Thoracic aorta (tissue), 2 donors: ENCODE results near the gene RAB11B. TPM values are rescaled to one million over a fixed set of nuclear protein-coding genes. Genes with fewer than 3 reads are reported as not detected.

Source experiments
- ATAC-seq: fragments of 150-250 bp; one replicate; pipeline ENCODE4 v1.8.0; 2017; ENCODE audit warnings: low read depth; ENCODE audit not compliant: insufficient number of reproducible peaks, low FRiP score
- DNase-seq: peaks from one replicate; pipeline ENCODE4 v3.0.0-alpha.2; 2020; ENCODE audit warnings: low spot score
- H3K27ac ChIP-seq, 2 donors: fragments of 200-600 bp; sonication (generic); 1 replicate in 1 of 2; 2 replicates in 1 of 2; pipeline ENCODE4 v1.5.1; 2016; ENCODE audit warnings: mild to moderate bottlenecking in 2 of 2, moderate library complexity in 2 of 2
- H3K27me3 ChIP-seq: fragments of 200-600 bp; sonication (generic); replicated peaks from 2 replicates; pipeline ENCODE4 v1.6.0; 2016; ENCODE audit warnings: mild to moderate bottlenecking; ENCODE audit not compliant: insufficient read depth
- H3K36me3 ChIP-seq: fragments of 200-600 bp; sonication (generic); one replicate; pipeline ENCODE4 v1.5.1; 2016
- H3K4me1 ChIP-seq, 2 donors: fragments of 200-600 bp; sonication (generic); 1 replicate in 1 of 2; 2 replicates in 1 of 2; pipeline versions ENCODE4 v1.5.1 to v1.6.0; 2016; ENCODE audit warnings: low read depth in 2 of 2, mild to moderate bottlenecking in 1 of 2; ENCODE audit not compliant: control insufficient read depth in 1 of 2
- H3K4me3 ChIP-seq: fragments of 200-600 bp; sonication (generic); 2 replicates; pipeline ENCODE4 v1.5.1; 2016; ENCODE audit warnings: mild to moderate bottlenecking
- H3K9me3 ChIP-seq: fragments of 200-600 bp; sonication (generic); 2 replicates; pipeline ENCODE4 v1.5.1; 2016
- CTCF ChIP-seq: fragments of 200-600 bp; sonication (generic); IDR thresholded peaks from one replicate; pipeline ENCODE4 v1.5.1; 2019; ENCODE audit warnings: antibody characterized with exemption
- total RNA-seq, 2 donors: library from RNA; depleted of rRNA; stranded (reverse); fragments of >200 nt; gene quantifications; one replicate each; pipeline versions ENCODE4 v1.1.0 to v1.2.3, GENCODE V29; 2016

The RAB11B gene
- total RNA-seq, 2 donors from 2014 or later = 53.4 to 69.3 TPM

GRCh38 chr19:8453616-8454015, 63.5 kb downstream of the RAB11B start:
- Histone ChIP-seq H3K4me1 (peaks cover 44 to 72% of the 10 kb centered on the region in 2 donors), H3K4me3 (no peak overlapping the region), H3K36me3 (peaks cover 8% of the 10 kb centered on the region), H3K27me3 (no peaks in the 10 kb centered on the region), H3K9me3 (no peaks in the 10 kb centered on the region), H3K27ac (no peak overlapping the region)
- ATAC-seq = no peak
- DNase-seq = no peak
- no peak for TF ChIP-seq CTCF

Other genes with a start within 250 kb of the RAB11B start
- gene FBN3, start 240.8 kb upstream of the RAB11B start, total RNA-seq = not detected
- 10 to 100 TPM; 21.9 to 29.7 TPM for gene CERS4, start 181.0 kb upstream of the RAB11B start, total RNA-seq
- gene CD320, start 82.0 kb upstream of the RAB11B start, total RNA-seq = 10 to 100 TPM; 21.7 to 58.1 TPM
- 10 to 100 TPM in 1 of 2 donors, 1 to 10 TPM in 1; 9.2 to 22.2 TPM for gene NDUFA7, start 69.0 kb upstream of the RAB11B start, total RNA-seq
- gene RPS28, start 68.9 kb upstream of the RAB11B start, total RNA-seq = 100 to 1,000 TPM; 146 to 179 TPM
- gene KANK3, start 47.1 kb upstream of the RAB11B start, total RNA-seq = 10 to 100 TPM; 10.0 to 13.0 TPM
- 10 to 100 TPM; 29.9 to 99.1 TPM for gene ANGPTL4, start 26.2 kb upstream of the RAB11B start, total RNA-seq
- 100 to 1,000 TPM; 165 to 294 TPM for gene MARCHF2, start 22.9 kb downstream of the RAB11B start, total RNA-seq
- gene HNRNPM, start 54.6 kb downstream of the RAB11B start, total RNA-seq = 100 to 1,000 TPM; 117 to 155 TPM
- gene PRAM1, start 112.3 kb downstream of the RAB11B start, total RNA-seq = 1 to 10 TPM in 1 of 2 donors, under 1 TPM in 1; 0.28 to 1.2 TPM
- 10 to 100 TPM in 1 of 2 donors, 1 to 10 TPM in 1; 6.5 to 10.6 TPM for gene ZNF414, start 123.8 kb downstream of the RAB11B start, total RNA-seq
- 10 to 100 TPM; 29.6 to 33.9 TPM for gene MYO1F, start 187.1 kb downstream of the RAB11B start, total RNA-seq
- 100 to 1,000 TPM; 164 to 214 TPM for gene ADAMTS10, start 220.4 kb downstream of the RAB11B start, total RNA-seq
- not detected for gene NFILZ, start 240.3 kb downstream of the RAB11B start, total RNA-seq